Transverse colon (tissue), 3 donors: ENCODE data around the gene RCHY1.

Source experiments
- CTCF ChIP-seq, 5 experiments: fragments of 200-600 bp in 3 of 5; fragments of 450-650 bp in 2 of 5; sonication (generic) in 3 of 5; IDR thresholded peaks; 1 replicate in 2 of 5; 2 replicates in 3 of 5; pipeline ENCODE4 v1.5.1; 2016 to 2017; ENCODE audit warnings: antibody characterized with exemption in 5 of 5, inconsistent platforms in 3 of 5, mild to moderate bottlenecking in 2 of 5, moderate library complexity in 1 of 5
- POLR2A ChIP-seq: fragments of 450-650 bp; IDR thresholded peaks from one replicate; pipeline ENCODE4 v1.6.1; 2016; ENCODE audit warnings: antibody characterized with exemption, mild to moderate bottlenecking, moderate library complexity

GRCh38 chr4:75514949-75515612 is 878 bp upstream of the RCHY1 start:
- TF ChIP-seq CTCF (IDR thresholded peaks at IDR 0.05) (no peak), POLR2A (no peak)
